Measurements from ENCODE around the gene KIAA1328.

Gene KIAA1328

DNA sequence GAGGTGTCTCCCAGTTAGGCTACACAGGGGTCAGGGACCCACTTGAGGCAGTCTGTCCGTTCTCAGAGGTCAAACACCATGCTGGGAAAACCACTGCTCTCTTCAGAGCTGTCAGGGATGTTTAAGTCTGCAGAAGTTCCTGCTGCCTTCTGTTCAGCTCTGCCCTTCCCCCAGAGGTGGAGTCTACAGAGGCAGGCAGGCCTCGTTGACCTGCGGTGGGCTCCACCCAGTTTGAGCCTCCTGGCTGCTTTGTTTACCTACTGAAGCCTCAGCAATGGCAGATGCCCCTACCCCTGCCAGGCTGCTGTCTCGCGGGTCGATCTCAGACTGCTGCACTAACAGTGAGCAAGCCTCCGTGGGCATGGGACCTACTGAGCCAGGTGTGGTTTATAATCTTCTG is 390.3 kb downstream of the KIAA1328 start:
- no peak for DNase-seq (ENCODE audit: low spot score)

GRCh38 chr18:37222354-37222998 is 393.5 kb downstream of the KIAA1328 start:
- DNase-seq (ENCODE audit: low spot score), result no peak

GRCh38 chr18:37222999-37223378 is 394.1 kb downstream of the KIAA1328 start:
- DNase-seq (ENCODE audit: low spot score), result no peak

- no peak for DNase-seq (ENCODE audit: low spot score)
Measured at GRCh38 chr18:37225279-37225678, 396.4 kb downstream of the KIAA1328 start.

DNA sequence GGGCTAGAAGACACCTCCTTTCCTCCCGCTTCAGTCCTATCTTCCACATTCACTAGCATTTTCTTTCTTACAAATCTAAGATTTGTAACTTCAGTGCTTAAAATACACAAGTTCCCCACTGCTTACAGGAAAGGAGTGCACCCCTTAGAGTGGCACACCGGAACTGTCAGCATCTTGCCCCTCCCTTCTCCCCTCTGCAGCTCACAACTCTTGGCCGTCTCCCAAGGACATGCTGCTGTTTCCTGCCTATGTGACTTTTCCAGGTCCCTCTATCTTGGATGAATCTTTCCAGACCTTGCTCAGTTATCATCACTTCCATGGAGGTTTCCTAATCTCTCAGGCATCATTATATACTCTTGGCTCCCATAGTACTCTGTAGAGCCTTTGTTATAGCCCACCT is 401.8 kb downstream of the KIAA1328 start:
- no peak for DNase-seq (ENCODE audit: low spot score)

DNA sequence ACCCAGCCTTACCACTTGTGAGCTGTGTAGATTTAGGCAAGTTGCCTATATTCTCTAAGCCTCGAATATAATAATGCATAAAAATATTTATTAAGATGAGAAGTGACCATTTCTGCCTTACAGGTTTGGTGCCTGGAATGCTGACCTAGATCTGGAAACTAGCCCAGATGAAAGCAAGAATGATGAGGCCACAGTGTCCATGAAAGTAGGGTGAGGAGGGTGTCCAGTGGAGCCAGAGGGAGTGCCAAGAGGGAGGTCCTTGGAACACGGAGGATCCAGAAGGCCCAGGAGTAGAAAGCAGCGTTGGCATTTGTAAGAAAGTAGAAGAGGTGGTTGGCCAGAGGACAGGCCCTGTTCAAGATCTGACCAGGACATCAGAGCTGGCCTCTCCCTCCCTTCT is 402.3 kb downstream of the KIAA1328 start:
- no peak for DNase-seq (ENCODE audit: low spot score)

GRCh38 chr18:37235583-37235982 is 406.7 kb downstream of the KIAA1328 start:
- DNase-seq (ENCODE audit: low spot score), result no peak

DNA sequence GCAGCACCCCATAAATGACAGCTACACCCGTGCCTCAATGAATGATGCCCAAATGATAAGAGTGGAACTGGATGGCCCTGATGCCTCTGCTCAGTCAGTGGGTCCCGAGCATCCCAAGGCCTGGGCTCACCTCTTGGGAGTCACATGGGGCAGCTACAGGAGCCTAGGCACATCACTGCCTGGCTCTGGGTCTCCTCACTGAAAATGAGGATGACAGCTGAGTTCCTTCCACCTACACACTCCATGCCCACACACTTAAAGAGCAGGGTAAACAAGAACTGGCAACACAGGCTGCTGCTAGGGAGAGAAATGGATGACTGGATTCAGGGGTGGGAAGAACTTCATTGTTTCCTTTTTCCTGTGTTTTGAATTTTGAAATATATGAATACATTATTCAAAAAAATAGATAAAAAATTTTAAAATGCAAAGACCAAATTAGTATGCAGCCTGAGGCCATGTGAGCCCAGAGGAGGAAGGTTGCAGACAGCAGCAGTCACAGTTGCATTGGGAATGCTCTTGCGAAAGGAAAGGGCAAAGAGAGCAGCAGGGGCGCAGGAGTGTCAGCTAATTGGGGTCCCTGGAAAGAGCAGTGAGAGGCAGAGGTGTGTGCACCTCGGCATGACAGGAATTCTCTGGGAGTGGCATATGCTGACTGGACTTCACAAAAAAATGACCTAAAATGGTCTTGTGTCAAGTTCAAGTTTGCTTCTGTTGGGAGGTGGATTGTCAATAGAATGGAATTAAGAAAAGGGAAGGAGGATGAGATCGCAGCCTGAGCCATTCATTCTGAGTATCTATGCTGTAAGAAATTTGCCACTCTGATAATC is 409.6 kb downstream of the KIAA1328 start:
- no peak for DNase-seq (ENCODE audit: low spot score)

- no peak for DNase-seq (ENCODE audit: low spot score)
Measured at GRCh38 chr18:37242091-37242490, 413.2 kb downstream of the KIAA1328 start.

GRCh38 chr18:37242826-37243560 is 414.1 kb downstream of the KIAA1328 start:
- DNase-seq (ENCODE audit: low spot score), result no peak

DNA sequence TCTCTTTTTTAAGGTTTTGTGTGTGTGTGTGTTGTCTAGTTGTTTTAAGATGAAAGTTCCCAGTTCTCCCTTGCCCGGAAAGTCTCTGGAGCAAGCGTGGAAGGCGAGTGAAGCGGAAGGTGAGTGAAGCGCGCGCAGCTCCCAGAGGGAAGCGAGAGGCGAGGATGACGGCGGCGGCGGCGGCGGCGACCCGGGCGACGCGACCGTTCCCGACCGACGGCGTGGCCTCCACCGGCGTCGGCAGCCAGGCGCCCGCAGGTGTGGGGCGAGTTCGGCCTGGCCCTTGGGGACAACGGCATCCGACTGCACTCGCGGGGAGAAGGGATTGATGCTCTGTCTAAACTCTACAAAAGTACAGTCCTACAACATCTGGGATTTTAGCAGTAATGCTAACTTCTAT is 414.8 kb downstream of the KIAA1328 start:
- no peak for DNase-seq (ENCODE audit: low spot score)

DNA sequence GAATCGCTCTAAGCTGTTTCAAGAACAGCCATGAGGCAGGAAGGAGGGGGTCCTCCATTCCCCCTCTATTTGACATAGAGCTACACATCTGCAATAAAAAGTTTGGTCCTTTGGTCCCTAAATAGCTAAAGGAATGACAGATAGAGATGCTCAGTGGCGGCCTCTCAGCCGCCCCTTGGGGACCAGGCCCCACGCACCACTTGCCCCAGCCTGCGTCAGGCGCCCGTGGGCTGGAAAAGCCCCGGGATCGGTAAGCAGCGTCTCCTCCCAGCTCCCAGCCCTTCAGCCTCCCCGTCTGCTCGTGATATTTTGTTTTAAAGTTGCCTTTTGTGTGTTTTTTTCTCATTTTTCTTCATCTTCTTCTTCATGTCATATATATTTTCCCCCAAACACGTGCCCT is 415.7 kb downstream of the KIAA1328 start:
- DNase-seq (ENCODE audit: low spot score), result no peak

DNA sequence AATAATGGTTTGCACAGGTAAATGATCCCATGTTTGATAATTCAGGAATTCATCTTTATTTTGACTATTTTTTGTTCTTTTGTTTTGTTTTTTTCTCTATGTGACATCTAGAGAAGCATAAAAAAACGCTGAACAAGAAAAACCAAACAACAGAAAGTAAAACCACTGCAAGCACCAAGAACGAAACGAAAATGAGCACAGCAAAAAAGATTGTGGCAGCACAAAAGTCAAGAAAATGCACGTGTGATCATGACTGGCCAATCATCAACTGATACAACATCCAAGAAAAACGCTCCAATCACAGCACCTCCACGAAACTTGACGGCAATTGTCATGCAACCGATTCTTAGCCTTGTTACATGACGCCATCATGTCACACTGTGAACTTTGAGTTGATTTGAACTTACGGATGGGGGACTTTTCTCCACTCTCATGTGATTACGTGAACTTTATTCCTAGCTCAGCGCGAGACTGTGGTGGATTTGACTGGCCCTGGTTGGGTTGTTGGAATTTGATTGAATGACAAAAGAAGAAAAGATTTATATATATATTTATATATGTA is 417.9 kb downstream of the KIAA1328 start:
- no peak for DNase-seq (ENCODE audit: low spot score)

- DNase-seq (ENCODE audit: low spot score), result no peak
Measured at GRCh38 chr18:37247497-37248161, 418.7 kb downstream of the KIAA1328 start.

GRCh38 chr18:37248281-37248680 is 419.4 kb downstream of the KIAA1328 start:
- no peak for DNase-seq (ENCODE audit: low spot score)

DNA sequence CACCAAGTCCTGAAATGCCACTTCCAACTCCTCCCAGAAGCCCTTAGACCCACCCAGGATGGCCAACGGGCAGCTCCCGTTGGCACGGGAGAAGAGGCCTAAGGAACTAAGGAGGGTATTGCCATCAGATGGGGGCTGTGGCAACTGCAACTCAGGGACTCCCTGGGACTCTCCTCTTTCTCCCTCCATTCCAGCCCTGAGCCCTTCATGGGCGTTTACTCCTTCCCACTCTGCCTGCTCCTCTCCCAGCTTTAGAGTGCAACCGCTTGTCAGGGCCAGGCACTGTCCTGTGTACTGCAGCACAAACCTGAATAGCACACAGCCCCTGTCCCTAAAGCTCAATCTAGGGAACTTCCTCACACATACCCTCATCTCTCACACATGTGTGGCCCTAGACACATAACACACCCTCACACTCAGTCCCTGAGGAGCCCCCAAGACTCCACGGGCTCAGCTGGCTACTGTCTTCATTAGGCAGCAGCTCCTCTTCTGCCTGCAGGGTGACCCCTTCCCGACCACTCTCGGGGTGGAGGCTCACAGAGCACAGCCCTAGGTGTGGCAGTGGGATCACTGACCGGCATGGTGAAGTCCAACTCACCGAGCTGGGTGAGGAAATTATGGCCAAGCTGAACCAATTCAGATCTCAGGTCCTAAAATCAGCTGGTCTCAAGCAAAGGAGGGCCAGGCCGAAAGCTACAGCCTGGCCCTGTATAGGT is 420.4 kb downstream of the KIAA1328 start:
- no peak for DNase-seq (ENCODE audit: low spot score)

GRCh38 chr18:37249895-37250618 is 421.1 kb downstream of the KIAA1328 start:
- no peak for DNase-seq (ENCODE audit: low spot score)

DNA sequence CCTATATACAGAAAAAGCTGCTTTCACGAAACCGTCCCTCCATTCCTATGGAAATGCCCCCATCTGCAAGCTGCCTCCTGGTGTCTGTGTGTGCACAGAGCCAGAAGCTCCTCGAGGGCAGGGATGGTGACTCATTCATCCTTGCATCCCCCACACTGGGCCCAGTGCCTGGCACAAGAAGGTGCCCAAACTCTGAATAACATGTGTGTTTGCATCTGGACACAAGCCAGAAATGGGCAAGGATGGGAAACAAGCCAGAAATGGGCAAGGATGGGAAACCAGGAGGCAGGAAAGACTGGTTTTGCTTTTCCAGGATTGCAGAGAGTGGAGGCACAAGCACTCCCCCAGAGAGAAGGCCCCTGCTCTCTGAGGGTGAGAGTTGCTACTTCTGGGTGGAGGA is 422.8 kb downstream of the KIAA1328 start:
- DNase-seq (ENCODE audit: low spot score), result no peak

GRCh38 chr18:37252342-37252741 is 423.4 kb downstream of the KIAA1328 start:
- DNase-seq (ENCODE audit: low spot score), result no peak

DNA sequence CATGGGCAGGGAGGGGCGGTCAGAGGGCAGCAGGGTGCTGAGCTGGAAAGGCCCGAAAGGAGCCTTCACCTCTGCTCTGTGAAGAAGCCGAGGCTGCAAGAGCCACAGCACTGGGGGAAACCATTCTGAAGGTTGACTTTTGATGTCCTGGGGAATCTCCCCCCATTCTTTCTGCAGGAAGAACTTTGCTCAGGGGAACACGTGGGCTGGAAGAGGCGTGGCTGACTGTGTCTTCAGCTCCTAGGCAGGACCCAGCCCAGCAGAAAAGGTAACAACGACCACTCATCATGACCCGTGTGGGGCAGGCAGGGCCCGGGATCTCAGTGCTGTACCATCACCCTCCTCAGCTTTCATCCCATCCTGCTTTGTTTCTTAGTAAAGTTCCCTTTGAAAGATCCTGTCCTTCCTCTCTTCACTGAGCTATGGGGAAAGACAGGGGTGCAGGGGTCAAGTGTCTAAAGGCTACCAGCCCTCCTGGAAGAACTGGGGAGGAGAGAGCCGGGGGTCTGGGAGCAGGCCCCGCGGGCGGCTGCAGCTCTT is 424.0 kb downstream of the KIAA1328 start:
- DNase-seq (ENCODE audit: low spot score), result no peak
